HCT116 (cell line): ENCODE results near the gene GALNT6. TPM values are rescaled to one million over a fixed set of nuclear protein-coding genes. Genes with fewer than 3 reads are reported as not detected.

Source experiments
- ATAC-seq: fragments of 200-7000 bp; cut with Tn5 transposase; 2 replicates; pipeline ENCODE4 v1.9.1; 2020; ENCODE audit warnings: mild to moderate bottlenecking, moderate library complexity
- BruUV-seq: library from RNA; stranded (reverse); fragments of 400-500 nt; replicated peaks from 2 replicates; lab custom pipeline; 2021; lab: Mats Ljungman, UMichigan
- CTCF ChIA-PET: fragments of 300-600 bp; sonication (Branson Sonifier 250); formaldehyde crosslinking; loops from one replicate; lab custom pipeline; 2021; ENCODE audit warnings: antibody characterized with exemption; lab: Charles Lee
- POLR2A ChIA-PET: fragments of 300-600, 350-600 bp; sonication (Branson Sonifier 250); formaldehyde crosslinking; loops from one replicate; lab custom pipeline; 2021; ENCODE audit warnings: antibody characterized with exemption; lab: Charles Lee
- RAD21 ChIA-PET, 2 experiments: fragments of 300-600 bp; sonication (Branson Sonifier 250); formaldehyde crosslinking; loops; one replicate each; lab custom pipeline; 2023; ENCODE audit warnings: low total read pairs in 2 of 2; ENCODE audit not compliant: uncharacterized antibody in 2 of 2, unreplicated experiment in 2 of 2, low non-redundant PET in 1 of 2; lab: Charles Lee
- DNase-seq: peaks from one replicate; pipeline ENCODE4 v3.0.0-alpha.2; 2010; ENCODE audit warnings: low read depth, low spot score
- H2AFZ ChIP-seq: fragments of 200-600 bp; shearing (Covaris generic), sonication (generic); 2 replicates; pipeline ENCODE4 v1.6.1; 2017; ENCODE audit warnings: low read depth, mixed run types, mixed read lengths, antibody characterized with exemption, low read length; ENCODE audit not compliant: poor library complexity, severe bottlenecking
- H3K27ac ChIP-seq: 2 replicates; pipeline ENCODE4 v1.5.1; 2012; ENCODE audit warnings: low read depth, low read length
- H3K27me3 ChIP-seq: fragments of 200-600 bp; sonication (generic); 2 replicates; pipeline ENCODE4 v1.6.1; 2016; ENCODE audit warnings: mixed run types, low read length, mixed read lengths; ENCODE audit not compliant: insufficient read depth
- H3K36me3 ChIP-seq, 2 experiments: fragments of 200-500 bp in 1 of 2; fragments of 200-600 bp in 1 of 2; sonication (Bioruptor generic) in 1 of 2; sonication (generic) in 1 of 2; 2 replicates each; pipeline versions ENCODE4 v1.5.1 to v1.6.1; 2014 to 2016; ENCODE audit warnings: low read length in 2 of 2, inconsistent platforms in 1 of 2, mixed read lengths in 1 of 2, mixed run types in 1 of 2; ENCODE audit not compliant: insufficient read depth in 2 of 2, control insufficient read depth in 1 of 2
- H3K4me1 ChIP-seq, 2 experiments: fragments of 200-600 bp in 1 of 2; sonication (generic) in 1 of 2; 2 replicates each; pipeline versions ENCODE4 v1.5.1 to v1.6.1; 2012 to 2017; ENCODE audit warnings: low read length in 2 of 2, inconsistent platforms in 1 of 2, mild to moderate bottlenecking in 1 of 2, mixed read lengths in 1 of 2, mixed run types in 1 of 2, moderate library complexity in 1 of 2; ENCODE audit not compliant: insufficient read depth in 2 of 2, control insufficient read depth in 1 of 2
- H3K4me2 ChIP-seq: fragments of 200-600 bp; sonication (generic); 2 replicates; pipeline ENCODE4 v1.6.1; 2017; ENCODE audit warnings: mixed run types, low read length, mixed read lengths
- H3K4me3 ChIP-seq, 2 experiments: fragments of 200-600 bp in 1 of 2; sonication (generic) in 1 of 2; replicated peaks in 1 of 2; 2 replicates each; pipeline ENCODE4 v1.5.1; 2011 to 2016; ENCODE audit warnings: low read length in 2 of 2, control low read depth in 1 of 2, low read depth in 1 of 2, mild to moderate bottlenecking in 1 of 2, mixed read lengths in 1 of 2, mixed run types in 1 of 2
- H3K79me2 ChIP-seq: fragments of 200-600 bp; sonication (generic); 2 replicates; pipeline ENCODE4 v1.6.1; 2017; ENCODE audit warnings: mild to moderate bottlenecking, mixed run types, low read length, moderate library complexity, mixed read lengths; ENCODE audit not compliant: insufficient read depth
- H3K9ac ChIP-seq: fragments of 200-600 bp; sonication (generic); 2 replicates; pipeline ENCODE4 v1.6.1; 2016; ENCODE audit warnings: low read length, mixed read lengths
- H3K9me2 ChIP-seq: fragments of 200-600 bp; sonication (generic), shearing (Covaris generic); 2 replicates; pipeline ENCODE4 v1.6.1; 2017; ENCODE audit warnings: mixed run types, mild to moderate bottlenecking, moderate library complexity; ENCODE audit not compliant: insufficient read depth
- H3K9me3 ChIP-seq, 2 experiments: fragments of 200-500 bp in 1 of 2; fragments of 200-600 bp in 1 of 2; sonication (Bioruptor generic) in 1 of 2; sonication (generic) in 1 of 2; 2 replicates each; pipeline ENCODE4 v1.6.1; 2014 to 2017; ENCODE audit warnings: low read length in 2 of 2, mixed read lengths in 2 of 2, inconsistent platforms in 1 of 2, low read depth in 1 of 2, mild to moderate bottlenecking in 1 of 2, mixed run types in 1 of 2, moderate library complexity in 1 of 2; ENCODE audit not compliant: control insufficient read depth in 1 of 2, insufficient read depth in 1 of 2
- H4K20me1 ChIP-seq: fragments of 200-600 bp; sonication (generic), shearing (Covaris generic); 2 replicates; pipeline ENCODE4 v1.6.1; 2017; ENCODE audit warnings: mixed run types, mild to moderate bottlenecking, moderate library complexity; ENCODE audit not compliant: insufficient read depth
- ATF3 ChIP-seq: IDR thresholded peaks from 2 replicates; pipeline ENCODE4 v1.6.1; 2012
- CBX3 ChIP-seq: IDR thresholded peaks from 2 replicates; pipeline ENCODE4 v1.6.1; 2012; ENCODE audit warnings: low read depth
- POLR2A ChIP-seq: IDR thresholded peaks from 2 replicates; pipeline ENCODE4 v1.7.0; 2011; ENCODE audit warnings: borderline replicate concordance; ENCODE audit not compliant: insufficient read depth, insufficient read length; ENCODE audit errors: extremely low read depth
- POLR2AphosphoS5 ChIP-seq: IDR thresholded peaks from 2 replicates; pipeline ENCODE4 v1.6.1; 2011; ENCODE audit warnings: mild to moderate bottlenecking, low read depth, low read length, moderate library complexity
- SIN3A ChIP-seq: IDR thresholded peaks from 2 replicates; pipeline ENCODE4 v1.6.1; 2012; ENCODE audit warnings: low read depth
- SRF ChIP-seq: IDR thresholded peaks from 2 replicates; pipeline ENCODE4 v1.6.1; 2012; ENCODE audit warnings: low read depth
- ZFX ChIP-seq: fragments of 450-650 bp; IDR thresholded peaks from 2 replicates; pipeline ENCODE4 v1.6.1; 2017
- intact Hi-C: fragments of 100-400 bp; cut with micrococcal nuclease; formaldehyde crosslinking; loops from 2 replicates; pipeline ENCODE4 v1.10.0; 2022
- total RNA-seq: library from RNA; stranded (reverse); gene quantifications from one replicate; pipeline ENCODE4 v1.2.1, GENCODE V29; 2021; ENCODE audit not compliant: unreplicated experiment
- TF ChIP-seq, protein P1 (sequence below): IDR thresholded peaks from 2 replicates; pipeline ENCODE4 v1.6.1; 2012
- TF ChIP-seq, protein P2 (sequence below), 3 experiments: fragments of 200-600 bp in 1 of 3; sonication (generic) in 1 of 3; IDR thresholded peaks in 2 of 3; conservative IDR thresholded peaks in 1 of 3; 2 replicates each; pipeline ENCODE4 v1.5.1; 2012 to 2017; ENCODE audit warnings: low read depth in 2 of 3, low read length in 2 of 3, antibody characterized with exemption in 1 of 3, borderline replicate concordance in 1 of 3, control low read depth in 1 of 3, mild to moderate bottlenecking in 1 of 3, mixed read lengths in 1 of 3, mixed run types in 1 of 3, moderate library complexity in 1 of 3; ENCODE audit not compliant: insufficient read depth in 1 of 3

GALNT6 gene
- total RNA-seq, 1 experiment from 2014 or later = 16.4 TPM

DNA sequence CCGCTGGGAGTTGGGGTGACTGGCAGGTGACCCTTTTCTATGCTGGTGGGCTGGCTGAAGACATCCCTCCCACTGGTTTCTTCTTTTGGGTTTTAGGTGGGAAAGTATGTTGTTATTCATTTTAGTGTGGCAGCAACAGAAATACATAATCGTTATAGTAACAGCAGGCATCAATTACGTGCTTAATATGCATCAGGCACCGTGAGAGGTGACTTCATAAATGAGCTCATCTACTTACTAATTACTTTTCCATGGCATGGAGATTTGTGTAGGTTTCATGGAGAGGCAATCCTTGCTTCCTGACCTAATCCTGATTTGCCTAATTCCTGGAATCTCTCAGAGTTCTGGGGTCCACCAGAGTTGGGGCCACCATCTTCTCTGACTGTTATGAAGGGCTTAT, 31.4 kb downstream of the GALNT6 start:
- POLR2A ChIA-PET = no interaction called here
- BruUV-seq = no TSS peak
- Histone ChIP-seq H2AFZ (no peak overlapping the region), H3K9ac (no peak overlapping the region), H3K27me3 (no peaks in the 10 kb centered on the region), H3K27ac (no peak overlapping the region), H3K4me1 (no peaks in the 10 kb centered on the region), H3K36me3 (peaks cover 2 to 12% of the 10 kb centered on the region in 2 experiments; a peak in 2 of 4 replicates), H4K20me1 (no peaks in the 10 kb centered on the region), H3K9me3 (no peaks in the 10 kb centered on the region), H3K4me2 (no peak overlapping the region), H3K4me3 (no peak overlapping the region), H3K79me2 (no peaks in the 10 kb centered on the region), H3K9me2 (no peaks in the 10 kb centered on the region)
- ATAC-seq (no peak), DNase-seq (no peak)
- TF ChIP-seq, protein P1, sequence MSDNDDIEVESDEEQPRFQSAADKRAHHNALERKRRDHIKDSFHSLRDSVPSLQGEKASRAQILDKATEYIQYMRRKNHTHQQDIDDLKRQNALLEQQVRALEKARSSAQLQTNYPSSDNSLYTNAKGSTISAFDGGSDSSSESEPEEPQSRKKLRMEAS = no peak
- TF ChIP-seq CBX3 (no peak), SIN3A (no peak), ATF3 (no peak)
- RAD21 ChIA-PET = no interaction called here
- CTCF ChIA-PET = no interaction called here
- intact Hi-C loops = no loop called here

- no peaks in the 10 kb centered on the region for H3K9me2 ChIP-seq
- H3K4me3 ChIP-seq = no peak overlapping the region
- no peak for TF ChIP-seq POLR2AphosphoS5
- TF ChIP-seq ZFX = no peak
- no peak for TF ChIP-seq POLR2A
- TF ChIP-seq, protein P1 = no peak
- no peak for TF ChIP-seq SRF
- TF ChIP-seq, protein P2, sequence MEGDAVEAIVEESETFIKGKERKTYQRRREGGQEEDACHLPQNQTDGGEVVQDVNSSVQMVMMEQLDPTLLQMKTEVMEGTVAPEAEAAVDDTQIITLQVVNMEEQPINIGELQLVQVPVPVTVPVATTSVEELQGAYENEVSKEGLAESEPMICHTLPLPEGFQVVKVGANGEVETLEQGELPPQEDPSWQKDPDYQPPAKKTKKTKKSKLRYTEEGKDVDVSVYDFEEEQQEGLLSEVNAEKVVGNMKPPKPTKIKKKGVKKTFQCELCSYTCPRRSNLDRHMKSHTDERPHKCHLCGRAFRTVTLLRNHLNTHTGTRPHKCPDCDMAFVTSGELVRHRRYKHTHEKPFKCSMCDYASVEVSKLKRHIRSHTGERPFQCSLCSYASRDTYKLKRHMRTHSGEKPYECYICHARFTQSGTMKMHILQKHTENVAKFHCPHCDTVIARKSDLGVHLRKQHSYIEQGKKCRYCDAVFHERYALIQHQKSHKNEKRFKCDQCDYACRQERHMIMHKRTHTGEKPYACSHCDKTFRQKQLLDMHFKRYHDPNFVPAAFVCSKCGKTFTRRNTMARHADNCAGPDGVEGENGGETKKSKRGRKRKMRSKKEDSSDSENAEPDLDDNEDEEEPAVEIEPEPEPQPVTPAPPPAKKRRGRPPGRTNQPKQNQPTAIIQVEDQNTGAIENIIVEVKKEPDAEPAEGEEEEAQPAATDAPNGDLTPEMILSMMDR (IDR thresholded peaks at IDR 0.05 in 2 of 3, conservative IDR thresholded peaks at IDR 0.05 in 1 of 3; ENCODE audit: borderline replicate concordance in 1 of 3, insufficient read depth in 1 of 3, low read depth in 2 of 3, low read length in 2 of 3) = no peak
- no peak overlapping the region for H2AFZ ChIP-seq
- H3K9ac ChIP-seq = no peak overlapping the region
- no TSS peak for BruUV-seq
- POLR2A ChIA-PET = no interaction called here
- H3K27me3 ChIP-seq = no peaks in the 10 kb centered on the region
- intact Hi-C loops = no loop called here
- H3K9me3 ChIP-seq = no peaks in the 10 kb centered on the region
- DNase-seq (no peak), ATAC-seq (no peak)
- H4K20me1 ChIP-seq = no peaks in the 10 kb centered on the region
- CTCF ChIA-PET = no interaction called here
- H3K27ac ChIP-seq = no peak overlapping the region
- H3K4me1 ChIP-seq = no peaks in the 10 kb centered on the region
- RAD21 ChIA-PET = no interaction called here
- no peak overlapping the region for H3K4me2 ChIP-seq
- H3K79me2 ChIP-seq = no peaks in the 10 kb centered on the region
- H3K36me3 ChIP-seq = peaks cover 2 to 12% of the 10 kb centered on the region in 2 experiments; a peak in 2 of 4 replicates
These were observed 32.7 kb downstream of the GALNT6 start for GRCh38 chr12:51358496-51358895.
